ENCODE results near the gene UBAP2. TPM values are rescaled to one million over a fixed set of nuclear protein-coding genes. Genes with fewer than 3 reads are reported as not detected.
A peak's percentile ranks its signal among the peaks of the same experiment; 100 is the strongest.

Gene UBAP2
- total RNA-seq, 1 donor from 2014 or later = 121 TPM

- Histone ChIP-seq H3K27ac (ENCODE audit: low read depth, low read length) (peak overlapping the region; percentile 83), H3K27me3 (ENCODE audit: control insufficient read depth in 3 of 3, insufficient read depth in 3 of 3, low read length in 3 of 3) (no peaks in the 10 kb centered on the region), H3K9me3 (ENCODE audit: control insufficient read depth in 3 of 3, low read length in 3 of 3) (no peaks in the 10 kb centered on the region), H3K9ac (ENCODE audit: low read depth in 1 of 3, low read length in 3 of 3) (no peak overlapping the region), H3K36me3 (ENCODE audit: control insufficient read depth in 3 of 3, insufficient read depth in 3 of 3, low read length in 3 of 3) (peaks cover 10 to 30% (median 22%) of the 10 kb centered on the region in 3 donors), H3K4me1 (ENCODE audit: control insufficient read depth in 3 of 3, insufficient read depth in 3 of 3, low read length in 3 of 3) (peaks cover 28 to 33% (median 30%) of the 10 kb centered on the region in 3 donors), H3K4me3 (ENCODE audit: low read length in 3 of 3) (peak overlapping the region in 1 of 3 donors; percentile 9)
Measured at GRCh38 chr9:34085581-34086500, 37.2 kb upstream of the UBAP2 start.

- Histone ChIP-seq H3K36me3 (ENCODE audit: control insufficient read depth in 3 of 3, insufficient read depth in 3 of 3, low read length in 3 of 3) (peaks cover 10 to 27% (median 22%) of the 10 kb centered on the region in 3 donors), H3K9me3 (ENCODE audit: control insufficient read depth in 3 of 3, low read length in 3 of 3) (no peaks in the 10 kb centered on the region), H3K9ac (ENCODE audit: low read depth in 1 of 3, low read length in 3 of 3) (peak overlapping the region in 1 of 3 donors; percentile 3), H3K27ac (ENCODE audit: low read depth, low read length) (peak overlapping the region; percentile 83), H3K27me3 (ENCODE audit: control insufficient read depth in 3 of 3, insufficient read depth in 3 of 3, low read length in 3 of 3) (no peaks in the 10 kb centered on the region), H3K4me1 (ENCODE audit: control insufficient read depth in 3 of 3, insufficient read depth in 3 of 3, low read length in 3 of 3) (peaks cover 28 to 33% (median 30%) of the 10 kb centered on the region in 3 donors), H3K4me3 (ENCODE audit: low read length in 3 of 3) (no peak overlapping the region)
Measured at GRCh38 chr9:34084562-34084961, 35.9 kb upstream of the UBAP2 start.

GRCh38 chr9:34079181-34079580 lies 30.5 kb upstream of the UBAP2 start:
- no peaks in the 10 kb centered on the region for H3K36me3 ChIP-seq (ENCODE audit: control insufficient read depth in 3 of 3, insufficient read depth in 3 of 3, low read length in 3 of 3)
- H3K27me3 ChIP-seq (ENCODE audit: control insufficient read depth in 3 of 3, insufficient read depth in 3 of 3, low read length in 3 of 3) = no peaks in the 10 kb centered on the region

GRCh38 chr9:34072868-34073590 lies 24.3 kb upstream of the UBAP2 start:
- peaks cover 14 to 28% (median 19%) of the 10 kb centered on the region in 3 donors for H3K4me1 ChIP-seq (ENCODE audit: control insufficient read depth in 3 of 3, insufficient read depth in 3 of 3, low read length in 3 of 3)
- peak overlapping the region; percentile 92 for H3K27ac ChIP-seq (ENCODE audit: low read depth, low read length)

More at GRCh38 chr9:34079181-34079580, 30.5 kb upstream of the UBAP2 start:
- no peak overlapping the region for H3K9ac ChIP-seq (ENCODE audit: low read depth in 1 of 3, low read length in 3 of 3)
- H3K27ac ChIP-seq (ENCODE audit: low read depth, low read length) = no peak overlapping the region
- no peak overlapping the region for H3K4me3 ChIP-seq (ENCODE audit: low read length in 3 of 3)
- peaks cover 8 to 17% (median 14%) of the 10 kb centered on the region in 3 donors for H3K4me1 ChIP-seq (ENCODE audit: control insufficient read depth in 3 of 3, insufficient read depth in 3 of 3, low read length in 3 of 3)
- H3K9me3 ChIP-seq (ENCODE audit: control insufficient read depth in 3 of 3, low read length in 3 of 3) = no peaks in the 10 kb centered on the region

GRCh38 chr9:34072410-34072809 lies 23.7 kb upstream of the UBAP2 start:
- Histone ChIP-seq H3K9me3 (ENCODE audit: control insufficient read depth in 3 of 3, low read length in 3 of 3) (no peaks in the 10 kb centered on the region), H3K27me3 (ENCODE audit: control insufficient read depth in 3 of 3, insufficient read depth in 3 of 3, low read length in 3 of 3) (no peaks in the 10 kb centered on the region), H3K36me3 (ENCODE audit: control insufficient read depth in 3 of 3, insufficient read depth in 3 of 3, low read length in 3 of 3) (no peaks in the 10 kb centered on the region), H3K27ac (ENCODE audit: low read depth, low read length) (peak overlapping the region; percentile 92), H3K4me3 (ENCODE audit: low read length in 3 of 3) (no peak overlapping the region), H3K9ac (ENCODE audit: low read depth in 1 of 3, low read length in 3 of 3) (peak overlapping the region in 1 of 3 donors; percentile 54), H3K4me1 (ENCODE audit: control insufficient read depth in 3 of 3, insufficient read depth in 3 of 3, low read length in 3 of 3) (peaks cover 14 to 28% (median 19%) of the 10 kb centered on the region in 3 donors)

More at GRCh38 chr9:34072868-34073590, 24.3 kb upstream of the UBAP2 start:
- peak overlapping the region in 1 of 3 donors; percentile 14 for H3K4me3 ChIP-seq (ENCODE audit: low read length in 3 of 3)
- peak overlapping the region; percentile 23 to 68 (median 54) for H3K9ac ChIP-seq (ENCODE audit: low read depth in 1 of 3, low read length in 3 of 3)
- no peaks in the 10 kb centered on the region for H3K36me3 ChIP-seq (ENCODE audit: control insufficient read depth in 3 of 3, insufficient read depth in 3 of 3, low read length in 3 of 3)
- H3K27me3 ChIP-seq (ENCODE audit: control insufficient read depth in 3 of 3, insufficient read depth in 3 of 3, low read length in 3 of 3) = no peaks in the 10 kb centered on the region
- no peaks in the 10 kb centered on the region for H3K9me3 ChIP-seq (ENCODE audit: control insufficient read depth in 3 of 3, low read length in 3 of 3)

- no peaks in the 10 kb centered on the region for H3K36me3 ChIP-seq (ENCODE audit: control insufficient read depth in 3 of 3, insufficient read depth in 3 of 3, low read length in 3 of 3)
- H3K27me3 ChIP-seq (ENCODE audit: control insufficient read depth in 3 of 3, insufficient read depth in 3 of 3, low read length in 3 of 3) = no peaks in the 10 kb centered on the region
- no peak overlapping the region for H3K4me3 ChIP-seq (ENCODE audit: low read length in 3 of 3)
- H3K4me1 ChIP-seq (ENCODE audit: control insufficient read depth in 3 of 3, insufficient read depth in 3 of 3, low read length in 3 of 3) = peaks cover 14 to 28% (median 19%) of the 10 kb centered on the region in 3 donors
- peak overlapping the region in 1 of 3 donors; percentile 25 for H3K9ac ChIP-seq (ENCODE audit: low read depth in 1 of 3, low read length in 3 of 3)
- peak overlapping the region; percentile 92 for H3K27ac ChIP-seq (ENCODE audit: low read depth, low read length)
- no peaks in the 10 kb centered on the region for H3K9me3 ChIP-seq (ENCODE audit: control insufficient read depth in 3 of 3, low read length in 3 of 3)
Measured at GRCh38 chr9:34070606-34071324, 22.1 kb upstream of the UBAP2 start.

GRCh38 chr9:34069831-34070230 lies 21.1 kb upstream of the UBAP2 start:
- no peaks in the 10 kb centered on the region for H3K9me3 ChIP-seq (ENCODE audit: control insufficient read depth in 3 of 3, low read length in 3 of 3)
- no peaks in the 10 kb centered on the region for H3K27me3 ChIP-seq (ENCODE audit: control insufficient read depth in 3 of 3, insufficient read depth in 3 of 3, low read length in 3 of 3)
- H3K4me3 ChIP-seq (ENCODE audit: low read length in 3 of 3) = no peak overlapping the region
- H3K4me1 ChIP-seq (ENCODE audit: control insufficient read depth in 3 of 3, insufficient read depth in 3 of 3, low read length in 3 of 3) = peaks cover 14 to 28% (median 19%) of the 10 kb centered on the region in 3 donors
- no peaks in the 10 kb centered on the region for H3K36me3 ChIP-seq (ENCODE audit: control insufficient read depth in 3 of 3, insufficient read depth in 3 of 3, low read length in 3 of 3)
- no peak overlapping the region for H3K9ac ChIP-seq (ENCODE audit: low read depth in 1 of 3, low read length in 3 of 3)
- H3K27ac ChIP-seq (ENCODE audit: low read depth, low read length) = no peak overlapping the region

- H3K27me3 ChIP-seq (ENCODE audit: control insufficient read depth in 3 of 3, insufficient read depth in 3 of 3, low read length in 3 of 3) = no peaks in the 10 kb centered on the region
- no peak overlapping the region for H3K9ac ChIP-seq (ENCODE audit: low read depth in 1 of 3, low read length in 3 of 3)
- no peaks in the 10 kb centered on the region for H3K36me3 ChIP-seq (ENCODE audit: control insufficient read depth in 3 of 3, insufficient read depth in 3 of 3, low read length in 3 of 3)
- no peak overlapping the region for H3K27ac ChIP-seq (ENCODE audit: low read depth, low read length)
- peaks cover 0 to under 1% (median 0%) of the 10 kb centered on the region in 3 donors for H3K4me1 ChIP-seq (ENCODE audit: control insufficient read depth in 3 of 3, insufficient read depth in 3 of 3, low read length in 3 of 3)
- H3K9me3 ChIP-seq (ENCODE audit: control insufficient read depth in 3 of 3, low read length in 3 of 3) = no peaks in the 10 kb centered on the region
- no peak overlapping the region for H3K4me3 ChIP-seq (ENCODE audit: low read length in 3 of 3)
Measured at GRCh38 chr9:34065541-34065940, 16.9 kb upstream of the UBAP2 start.

- Histone ChIP-seq H3K36me3 (ENCODE audit: control insufficient read depth in 3 of 3, insufficient read depth in 3 of 3, low read length in 3 of 3) (no peaks in the 10 kb centered on the region), H3K4me1 (ENCODE audit: control insufficient read depth in 3 of 3, insufficient read depth in 3 of 3, low read length in 3 of 3) (no peaks in the 10 kb centered on the region), H3K9me3 (ENCODE audit: control insufficient read depth in 3 of 3, low read length in 3 of 3) (no peaks in the 10 kb centered on the region), H3K27me3 (ENCODE audit: control insufficient read depth in 3 of 3, insufficient read depth in 3 of 3, low read length in 3 of 3) (no peaks in the 10 kb centered on the region), H3K27ac (ENCODE audit: low read depth, low read length) (no peak overlapping the region), H3K4me3 (ENCODE audit: low read length in 3 of 3) (no peak overlapping the region), H3K9ac (ENCODE audit: low read depth in 1 of 3, low read length in 3 of 3) (no peak overlapping the region)
Measured at GRCh38 chr9:34059954-34060353, 11.3 kb upstream of the UBAP2 start.

Data from skeletal muscle tissue (tissue), 4 donors.